ENCODE results near the gene SNX25.

- no peak for TF ChIP-seq CTCF (IDR thresholded peaks at IDR 0.05; ENCODE audit: low read depth, low read length, poor library complexity, severe bottlenecking)
- no peak for TF ChIP-seq EZH2phosphoT487 (IDR thresholded peaks at IDR 0.05; ENCODE audit: borderline replicate concordance, low read length)
These were observed 152.5 kb downstream of the SNX25 start for GRCh38 chr4:185361872-185362271.
